ENCODE measurements around the gene TRIM10.

Gene TRIM10

GRCh38 chr6:30200551-30201281, 39.7 kb upstream of the TRIM10 start:
- TF ChIP-seq CTCF (IDR thresholded peaks at IDR 0.05; ENCODE audit: insufficient read depth, missing control alignments): no peak
- FAIRE-seq (no peak), DNase-seq (ENCODE audit: insufficient read length, low spot score) (no peak)

- DNase-seq (ENCODE audit: insufficient read length, low spot score) (no peak), FAIRE-seq (no peak)
- no peak for TF ChIP-seq CTCF (IDR thresholded peaks at IDR 0.05; ENCODE audit: insufficient read depth, missing control alignments)
These were observed 37.4 kb upstream of the TRIM10 start for GRCh38 chr6:30198166-30199084.

GRCh38 chr6:30196376-30196775, 35.4 kb upstream of the TRIM10 start:
- TF ChIP-seq CTCF (IDR thresholded peaks at IDR 0.05; ENCODE audit: insufficient read depth, missing control alignments): no peak
- no peak for DNase-seq (ENCODE audit: insufficient read length, low spot score)
- no peak for FAIRE-seq

- no peak for TF ChIP-seq CTCF (IDR thresholded peaks at IDR 0.05; ENCODE audit: insufficient read depth, missing control alignments)
- FAIRE-seq (no peak), DNase-seq (ENCODE audit: insufficient read length, low spot score) (no peak)
These were observed 34.9 kb upstream of the TRIM10 start for GRCh38 chr6:30195951-30196350.

DNA sequence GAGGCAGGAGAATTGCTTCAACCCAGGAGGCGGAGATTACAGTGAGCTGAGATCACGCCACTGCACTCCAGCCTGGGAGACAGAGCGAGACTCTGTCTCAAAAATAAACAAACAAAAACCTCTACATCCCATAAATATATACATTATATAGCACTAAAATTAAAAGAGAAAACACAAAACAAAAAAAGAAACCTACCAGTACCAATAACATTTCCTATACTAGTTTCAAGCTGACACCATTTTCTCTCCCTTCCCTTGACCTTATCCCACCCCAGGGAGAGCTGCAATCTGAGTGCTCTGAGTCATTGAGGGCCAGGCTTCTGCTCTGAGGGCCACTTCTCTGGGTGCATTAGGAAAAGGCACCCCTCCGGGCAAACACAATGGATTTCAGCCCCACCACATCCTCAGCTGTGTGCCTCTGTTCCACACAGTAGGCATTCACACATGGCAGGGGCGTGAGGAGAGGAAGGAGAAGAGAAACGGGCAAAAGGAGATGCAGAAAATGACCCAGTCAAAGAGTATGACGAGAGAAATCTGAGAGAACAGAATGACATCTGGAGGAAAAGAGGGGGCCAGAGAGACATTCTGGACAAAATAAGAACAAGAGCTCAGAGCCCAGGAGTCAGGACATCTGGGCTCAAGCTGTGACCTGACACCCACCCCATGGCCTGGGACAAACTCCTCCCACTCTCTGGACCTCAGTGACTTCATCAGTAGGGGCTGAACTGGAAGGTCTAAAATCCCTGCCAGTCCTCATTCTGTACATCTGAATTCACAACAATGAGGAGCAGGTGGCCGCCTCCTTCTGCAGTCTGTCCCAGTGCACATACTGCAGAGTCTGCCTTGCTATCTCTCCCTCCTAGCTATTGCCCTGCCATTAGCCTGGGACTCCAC, 34.0 kb upstream of the TRIM10 start:
- no peak for FAIRE-seq

GRCh38 chr6:30192076-30192475, 31.1 kb upstream of the TRIM10 start:
- TF ChIP-seq CTCF (IDR thresholded peaks at IDR 0.05; ENCODE audit: insufficient read depth, missing control alignments): no peak
- DNase-seq (ENCODE audit: insufficient read length, low spot score) (no peak), FAIRE-seq (no peak)

More for the DNA sequence above, 34.0 kb upstream of the TRIM10 start:
- no peak for TF ChIP-seq CTCF (IDR thresholded peaks at IDR 0.05; ENCODE audit: insufficient read depth, missing control alignments)
- DNase-seq (ENCODE audit: insufficient read length, low spot score): no peak

Measured in D721Med (cell line).